ENCODE results near the gene ADCY9. TPM values are rescaled to one million over a fixed set of nuclear protein-coding genes. Genes with fewer than 3 reads are reported as not detected.
"Not testable (repeated sequence)": the region's sequence is repeated elsewhere in the genome, so short reads cannot be mapped to it uniquely, and the experiment has no call there.

Gene ADCY9
- total RNA-seq, 1 experiment from 2014 or later: 7.1 TPM

GRCh38 chr16:4081521-4082021 lies 34.7 kb downstream of the ADCY9 start:
- no peak overlapping the region for H3K4me3 Mint-ChIP-seq (ENCODE audit: low read depth, unreplicated experiment)
- CTCF ChIA-PET: interaction anchor here (0.6 kb wide), 1 partner anchor 216 kb away, joined by 7 read pairs; no protein-coding TSS in a partner anchor

GRCh38 chr16:4081047-4081446 lies 35.2 kb downstream of the ADCY9 start:
- no peaks in the 10 kb centered on the region for H3K9me3 Mint-ChIP-seq (ENCODE audit: low read depth, unreplicated experiment)
- no peaks in the 10 kb centered on the region for H3K36me3 Mint-ChIP-seq (ENCODE audit: insufficient read depth, unreplicated experiment)
- TF ChIP-seq CTCF (IDR thresholded peaks at IDR 0.05; ENCODE audit: unreplicated experiment): no peak
- CTCF ChIA-PET: interaction anchor here (0.6 kb wide), 1 partner anchor 216 kb away, joined by 7 read pairs; no protein-coding TSS in a partner anchor
- no TSS peak for BruUV-seq (replicated peaks)
- H3K4me1 Mint-ChIP-seq (ENCODE audit: low read depth, unreplicated experiment): peaks cover 12% of the 10 kb centered on the region
- H3K27me3 Mint-ChIP-seq (ENCODE audit: unreplicated experiment): no peaks in the 10 kb centered on the region
- DNase-seq: no peak
- no peak overlapping the region for H3K27ac Mint-ChIP-seq (ENCODE audit: unreplicated experiment)
- H3K4me3 Mint-ChIP-seq (ENCODE audit: low read depth, unreplicated experiment): no peak overlapping the region
- intact Hi-C loops (cut with micrococcal nuclease; ENCODE audit: unreplicated experiment): no loop called here

More at GRCh38 chr16:4081521-4082021, 34.7 kb downstream of the ADCY9 start:
- H3K27ac Mint-ChIP-seq (ENCODE audit: unreplicated experiment): no peak overlapping the region
- BruUV-seq (replicated peaks): no TSS peak
- no peaks in the 10 kb centered on the region for H3K36me3 Mint-ChIP-seq (ENCODE audit: insufficient read depth, unreplicated experiment)
- no peaks in the 10 kb centered on the region for H3K27me3 Mint-ChIP-seq (ENCODE audit: unreplicated experiment)
- peaks cover 17% of the 10 kb centered on the region for H3K4me1 Mint-ChIP-seq (ENCODE audit: low read depth, unreplicated experiment)
- no peak for DNase-seq
- intact Hi-C loops (cut with micrococcal nuclease; ENCODE audit: unreplicated experiment): no loop called here
- H3K9me3 Mint-ChIP-seq (ENCODE audit: low read depth, unreplicated experiment): no peaks in the 10 kb centered on the region
- no peak for TF ChIP-seq CTCF (IDR thresholded peaks at IDR 0.05; ENCODE audit: unreplicated experiment)

- no TSS peak for BruUV-seq (replicated peaks)
- intact Hi-C loops (cut with micrococcal nuclease; ENCODE audit: unreplicated experiment): no loop called here
- CTCF ChIA-PET: interaction anchor here (0.7 kb wide), 1 partner anchor 163 kb away, joined by 4 read pairs; no protein-coding TSS in a partner anchor
- H3K4me3 Mint-ChIP-seq (ENCODE audit: low read depth, unreplicated experiment): no peak overlapping the region
- H3K4me1 Mint-ChIP-seq (ENCODE audit: low read depth, unreplicated experiment): no peaks in the 10 kb centered on the region
- no peaks in the 10 kb centered on the region for H3K27me3 Mint-ChIP-seq (ENCODE audit: unreplicated experiment)
- H3K36me3 Mint-ChIP-seq (ENCODE audit: insufficient read depth, unreplicated experiment): no peaks in the 10 kb centered on the region
- TF ChIP-seq CTCF (IDR thresholded peaks at IDR 0.05; ENCODE audit: unreplicated experiment): no peak
- no peak for DNase-seq
- H3K27ac Mint-ChIP-seq (ENCODE audit: unreplicated experiment): no peak overlapping the region
- no peaks in the 10 kb centered on the region for H3K9me3 Mint-ChIP-seq (ENCODE audit: low read depth, unreplicated experiment)
Measured at GRCh38 chr16:4077174-4077649, 39.0 kb downstream of the ADCY9 start.

GRCh38 chr16:4075534-4075933 lies 40.7 kb downstream of the ADCY9 start:
- CTCF ChIA-PET: no interaction called here
- no peaks in the 10 kb centered on the region for H3K36me3 Mint-ChIP-seq (ENCODE audit: insufficient read depth, unreplicated experiment)
- H3K4me3 Mint-ChIP-seq (ENCODE audit: low read depth, unreplicated experiment): no peak overlapping the region
- no peaks in the 10 kb centered on the region for H3K27me3 Mint-ChIP-seq (ENCODE audit: unreplicated experiment)
- no peaks in the 10 kb centered on the region for H3K9me3 Mint-ChIP-seq (ENCODE audit: low read depth, unreplicated experiment)
- intact Hi-C loops (cut with micrococcal nuclease; ENCODE audit: unreplicated experiment): no loop called here
- no TSS peak for BruUV-seq (replicated peaks)
- no peak for DNase-seq
- no peak overlapping the region for H3K27ac Mint-ChIP-seq (ENCODE audit: unreplicated experiment)
- H3K4me1 Mint-ChIP-seq (ENCODE audit: low read depth, unreplicated experiment): no peaks in the 10 kb centered on the region
- no peak for TF ChIP-seq CTCF (IDR thresholded peaks at IDR 0.05; ENCODE audit: unreplicated experiment)

- H3K27ac Mint-ChIP-seq (ENCODE audit: unreplicated experiment); DNase-seq; CTCF ChIA-PET; BruUV-seq (replicated peaks); H3K4me3 Mint-ChIP-seq (ENCODE audit: low read depth, unreplicated experiment); H3K9me3 Mint-ChIP-seq (ENCODE audit: low read depth, unreplicated experiment); H3K27me3 Mint-ChIP-seq (ENCODE audit: unreplicated experiment); intact Hi-C loops (cut with micrococcal nuclease; ENCODE audit: unreplicated experiment); H3K4me1 Mint-ChIP-seq (ENCODE audit: low read depth, unreplicated experiment); H3K36me3 Mint-ChIP-seq (ENCODE audit: insufficient read depth, unreplicated experiment): not testable (repeated sequence)
Measured at GRCh38 chr16:4073150-4073549, 43.1 kb downstream of the ADCY9 start.
